DOHH2 (cell line): ENCODE results near the gene TSPAN17.

Experiments
- H3F3A ChIP-seq: fragments of 200-600 bp; sonication (generic), shearing (Covaris generic); 2 replicates; pipeline ENCODE4 v1.6.0; 2016; ENCODE audit warnings: antibody characterized with exemption, mild to moderate bottlenecking; ENCODE audit not compliant: control insufficient read depth, insufficient read depth
- H3K27ac ChIP-seq: fragments of 200-600 bp; sonication (generic); 2 replicates; pipeline ENCODE4 v1.5.1; 2014; ENCODE audit warnings: low read depth, mild to moderate bottlenecking, low read length, moderate library complexity
- H3K27me3 ChIP-seq: fragments of 200-600 bp; sonication (generic); 2 replicates; pipeline ENCODE4 v1.6.1; 2014; ENCODE audit warnings: mild to moderate bottlenecking, low read length, mixed read lengths; ENCODE audit not compliant: control insufficient read depth
- H3K36me3 ChIP-seq: fragments of 200-600 bp; sonication (generic); 2 replicates; pipeline ENCODE4 v1.6.1; 2014; ENCODE audit warnings: mild to moderate bottlenecking, low read length, moderate library complexity, mixed read lengths; ENCODE audit not compliant: control insufficient read depth
- H3K4me1 ChIP-seq: fragments of 200-600 bp; sonication (generic); 2 replicates; pipeline ENCODE4 v1.6.1; 2014; ENCODE audit warnings: mild to moderate bottlenecking, low read length, mixed read lengths; ENCODE audit not compliant: control insufficient read depth
- H3K4me2 ChIP-seq: fragments of 200-600 bp; sonication (generic); 2 replicates; pipeline ENCODE4 v1.6.0; 2014; ENCODE audit warnings: mild to moderate bottlenecking, low read length, moderate library complexity
- H3K4me3 ChIP-seq: fragments of 200-600 bp; sonication (generic); 2 replicates; pipeline ENCODE4 v1.5.1; 2014; ENCODE audit warnings: mild to moderate bottlenecking, low read length, mixed read lengths
- H3K79me2 ChIP-seq: fragments of 200-600 bp; sonication (generic); 2 replicates; pipeline ENCODE4 v1.6.1; 2014; ENCODE audit warnings: mild to moderate bottlenecking, low read length, mixed read lengths; ENCODE audit not compliant: control insufficient read depth
- H3K9me2 ChIP-seq: fragments of 200-600 bp; sonication (generic); replicated peaks from 2 replicates; pipeline ENCODE4 v1.6.1; 2014; ENCODE audit warnings: mild to moderate bottlenecking, low read length, mixed read lengths; ENCODE audit not compliant: control insufficient read depth
- H3K9me3 ChIP-seq: fragments of 200-600 bp; sonication (generic); 2 replicates; pipeline ENCODE4 v1.6.1; 2014; ENCODE audit warnings: antibody characterized with exemption, low read length, mixed read lengths; ENCODE audit not compliant: control insufficient read depth, insufficient read depth
- H4K20me1 ChIP-seq: fragments of 200-600 bp; sonication (generic); 2 replicates; pipeline ENCODE4 v1.6.0; 2014; ENCODE audit warnings: low read depth, mild to moderate bottlenecking, antibody characterized with exemption, low read length, moderate library complexity; ENCODE audit not compliant: control insufficient read depth, insufficient read depth
- EZH2phosphoT487 ChIP-seq: fragments of 200-600 bp; sonication (generic); IDR thresholded peaks from 2 replicates; pipeline ENCODE4 v1.6.1; 2017; ENCODE audit warnings: borderline replicate concordance, mild to moderate bottlenecking, antibody characterized with exemption, low read length, moderate library complexity, mixed read lengths
- TF ChIP-seq, protein P1 (sequence below): fragments of 200-600 bp; sonication (generic); IDR thresholded peaks from one replicate; pipeline ENCODE4 v1.5.1; 2014; ENCODE audit warnings: antibody characterized with exemption, mild to moderate bottlenecking, low read depth, low read length; ENCODE audit not compliant: poor library complexity, severe bottlenecking

Gene TSPAN17

DNA sequence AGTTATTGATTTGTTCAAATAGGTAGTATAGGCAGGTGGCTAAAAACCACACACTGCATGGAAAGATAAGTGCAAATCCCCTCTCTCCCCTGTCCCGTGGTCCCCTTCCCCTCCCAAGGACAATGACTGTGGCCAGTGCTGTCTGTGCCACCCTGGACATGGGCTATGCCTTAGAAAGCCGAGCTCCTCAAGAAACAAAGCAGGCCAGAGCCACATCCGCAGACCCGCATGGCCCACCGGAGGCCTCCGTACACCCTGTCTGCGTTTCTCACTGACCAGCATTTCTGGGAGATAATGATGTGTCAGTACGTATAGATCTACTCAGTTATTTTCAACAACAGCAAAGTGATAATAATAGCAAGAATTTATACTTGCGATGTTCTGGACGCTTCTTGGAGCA is 16.3 kb downstream of the TSPAN17 start:
- no peaks in the 10 kb centered on the region for H3K9me2 ChIP-seq
- H4K20me1 ChIP-seq, result no peaks in the 10 kb centered on the region
- no peaks in the 10 kb centered on the region for H3K4me1 ChIP-seq
- no peaks in the 10 kb centered on the region for H3K36me3 ChIP-seq
- TF ChIP-seq, protein P1, sequence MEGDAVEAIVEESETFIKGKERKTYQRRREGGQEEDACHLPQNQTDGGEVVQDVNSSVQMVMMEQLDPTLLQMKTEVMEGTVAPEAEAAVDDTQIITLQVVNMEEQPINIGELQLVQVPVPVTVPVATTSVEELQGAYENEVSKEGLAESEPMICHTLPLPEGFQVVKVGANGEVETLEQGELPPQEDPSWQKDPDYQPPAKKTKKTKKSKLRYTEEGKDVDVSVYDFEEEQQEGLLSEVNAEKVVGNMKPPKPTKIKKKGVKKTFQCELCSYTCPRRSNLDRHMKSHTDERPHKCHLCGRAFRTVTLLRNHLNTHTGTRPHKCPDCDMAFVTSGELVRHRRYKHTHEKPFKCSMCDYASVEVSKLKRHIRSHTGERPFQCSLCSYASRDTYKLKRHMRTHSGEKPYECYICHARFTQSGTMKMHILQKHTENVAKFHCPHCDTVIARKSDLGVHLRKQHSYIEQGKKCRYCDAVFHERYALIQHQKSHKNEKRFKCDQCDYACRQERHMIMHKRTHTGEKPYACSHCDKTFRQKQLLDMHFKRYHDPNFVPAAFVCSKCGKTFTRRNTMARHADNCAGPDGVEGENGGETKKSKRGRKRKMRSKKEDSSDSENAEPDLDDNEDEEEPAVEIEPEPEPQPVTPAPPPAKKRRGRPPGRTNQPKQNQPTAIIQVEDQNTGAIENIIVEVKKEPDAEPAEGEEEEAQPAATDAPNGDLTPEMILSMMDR, result no peak
- no peak for TF ChIP-seq EZH2phosphoT487
- no peaks in the 10 kb centered on the region for H3K9me3 ChIP-seq
- no peak overlapping the region for H3K27ac ChIP-seq
- no peaks in the 10 kb centered on the region for H3K79me2 ChIP-seq
- H3F3A ChIP-seq, result no peaks in the 10 kb centered on the region
- no peak overlapping the region for H3K4me2 ChIP-seq
- H3K27me3 ChIP-seq, result peaks cover 3% of the 10 kb centered on the region; the same call in 1 of the 2 replicates
- no peak overlapping the region for H3K4me3 ChIP-seq

DNA sequence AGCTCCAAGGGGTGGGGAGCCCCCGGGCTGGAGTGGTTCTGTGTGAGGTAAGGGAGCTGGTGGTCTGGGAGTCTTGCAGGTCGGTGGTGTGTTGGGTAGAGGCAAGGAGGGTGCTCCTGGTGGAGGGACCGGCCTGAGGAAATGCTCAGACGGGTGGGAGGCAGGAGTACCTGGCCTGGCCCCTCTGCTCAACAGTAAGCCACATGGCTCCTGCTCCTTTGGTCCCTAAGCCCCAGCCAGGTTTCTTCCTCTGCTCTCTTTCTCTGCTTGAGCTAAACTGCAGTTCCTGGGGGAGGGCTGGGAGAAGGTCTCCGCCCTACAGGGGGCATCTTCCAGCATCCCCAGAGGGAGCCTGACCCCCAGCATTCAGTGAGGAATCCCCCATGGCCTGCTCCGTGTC is 17.2 kb downstream of the TSPAN17 start:
- Histone ChIP-seq H3K9me2 (no peaks in the 10 kb centered on the region), H3K79me2 (no peaks in the 10 kb centered on the region), H3K9me3 (no peaks in the 10 kb centered on the region), H3K27me3 (peaks cover 12% of the 10 kb centered on the region), H3K27ac (no peak overlapping the region), H3K4me3 (no peak overlapping the region), H3K36me3 (no peaks in the 10 kb centered on the region), H4K20me1 (no peaks in the 10 kb centered on the region), H3K4me2 (no peak overlapping the region), H3F3A (no peaks in the 10 kb centered on the region), H3K4me1 (no peaks in the 10 kb centered on the region)
- TF ChIP-seq EZH2phosphoT487, result no peak
- TF ChIP-seq, protein P1, result no peak

DNA sequence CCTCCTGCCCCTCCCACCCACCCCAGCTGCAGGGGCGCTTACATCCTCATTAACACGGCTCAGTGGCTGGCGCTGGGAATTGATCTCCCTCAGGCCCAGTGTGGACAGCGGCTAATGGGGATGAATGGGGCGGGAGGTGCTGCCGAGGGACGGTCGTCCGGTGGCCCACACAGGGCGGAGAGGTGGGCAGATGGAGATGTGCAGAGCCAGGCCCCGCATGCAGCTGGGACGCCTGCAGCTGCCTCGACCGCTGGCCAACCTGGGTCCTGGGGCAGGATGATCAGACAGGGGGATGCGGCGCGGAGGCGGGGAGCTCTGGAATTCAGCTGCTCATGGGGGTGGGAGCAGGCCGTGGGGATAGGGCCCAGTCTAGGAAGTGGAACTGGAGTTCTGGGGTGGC is 17.6 kb downstream of the TSPAN17 start:
- Histone ChIP-seq H3K27ac (no peak overlapping the region), H3K9me2 (no peaks in the 10 kb centered on the region), H3K79me2 (no peaks in the 10 kb centered on the region), H3F3A (no peaks in the 10 kb centered on the region), H3K4me1 (no peaks in the 10 kb centered on the region), H3K36me3 (no peaks in the 10 kb centered on the region), H3K4me2 (no peak overlapping the region), H4K20me1 (no peaks in the 10 kb centered on the region), H3K27me3 (peaks cover 13% of the 10 kb centered on the region), H3K4me3 (no peak overlapping the region), H3K9me3 (no peaks in the 10 kb centered on the region)
- TF ChIP-seq, protein P1, result no peak
- TF ChIP-seq EZH2phosphoT487, result no peak

DNA sequence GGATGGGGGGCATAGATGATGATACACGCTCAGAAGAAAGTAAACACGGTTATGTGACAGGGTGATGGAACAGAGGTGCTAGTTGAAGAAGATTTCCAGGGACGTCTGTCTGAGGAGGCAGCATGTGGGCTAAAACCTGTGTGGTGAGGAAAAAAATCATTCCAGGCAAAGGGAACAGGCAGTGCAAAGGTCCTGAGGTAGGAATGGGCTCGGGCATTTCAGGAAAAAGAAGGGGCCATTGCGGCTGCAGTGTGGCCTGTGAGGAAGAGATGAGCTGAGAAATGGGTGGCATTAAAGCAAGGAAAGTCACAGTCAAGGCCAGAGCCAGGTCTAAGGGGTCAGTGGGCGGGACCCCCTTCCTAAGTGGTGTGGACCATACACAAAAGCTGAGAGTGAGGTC is 18.2 kb downstream of the TSPAN17 start:
- no peaks in the 10 kb centered on the region for H3K36me3 ChIP-seq
- H4K20me1 ChIP-seq, result no peaks in the 10 kb centered on the region
- TF ChIP-seq EZH2phosphoT487, result no peak
- TF ChIP-seq, protein P1, result no peak
- H3F3A ChIP-seq, result no peaks in the 10 kb centered on the region
- no peaks in the 10 kb centered on the region for H3K9me2 ChIP-seq
- no peaks in the 10 kb centered on the region for H3K79me2 ChIP-seq
- H3K4me2 ChIP-seq, result no peak overlapping the region
- H3K4me1 ChIP-seq, result no peaks in the 10 kb centered on the region
- H3K27me3 ChIP-seq, result peaks cover 13% of the 10 kb centered on the region
- no peak overlapping the region for H3K4me3 ChIP-seq
- H3K9me3 ChIP-seq, result no peaks in the 10 kb centered on the region
- H3K27ac ChIP-seq, result no peak overlapping the region
